ENCODE data around the gene ETFB. TPM values are rescaled to one million over a fixed set of nuclear protein-coding genes. Genes with fewer than 3 reads are reported as not detected.

ETFB gene
- total and polyA plus RNA-seq, 2 donors from 2014 or later, result 76.8 to 620 TPM

GRCh38 chr19:51331716-51332115 is 34.5 kb downstream of the ETFB start:
- intact Hi-C loops (cut with DNase I), result no loop called here
- TF ChIP-seq CTCF (IDR thresholded peaks at IDR 0.05; ENCODE audit: borderline replicate concordance, extremely low read depth, insufficient read depth), result no peak
- Histone ChIP-seq H3K27ac (ENCODE audit: low read depth in 2 of 2, low read length in 2 of 2) (no peak overlapping the region), H3K27me3 (ENCODE audit: control insufficient read depth, insufficient read depth, low read length) (peaks cover 2% of the 10 kb centered on the region), H3K4me3 (ENCODE audit: low read length in 3 of 3) (no peak overlapping the region), H3K4me1 (ENCODE audit: control insufficient read depth in 2 of 3, insufficient read depth in 2 of 3, low read depth in 1 of 3, low read length in 3 of 3) (no peaks in the 10 kb centered on the region), H3K9me3 (ENCODE audit: control insufficient read depth in 2 of 3, insufficient read depth in 1 of 3, low read length in 3 of 3) (no peaks in the 10 kb centered on the region), H3K36me3 (ENCODE audit: control insufficient read depth in 2 of 3, insufficient read depth in 3 of 3, low read length in 3 of 3) (no peaks in the 10 kb centered on the region), H3K9ac (ENCODE audit: low read length in 3 of 3) (no peak overlapping the region)
- DNase-seq (no peak), FAIRE-seq (no peak)

- Histone ChIP-seq H3K9me3 (ENCODE audit: control insufficient read depth in 2 of 3, insufficient read depth in 1 of 3, low read length in 3 of 3) (no peaks in the 10 kb centered on the region), H3K9ac (ENCODE audit: low read length in 3 of 3) (no peak overlapping the region), H3K27ac (ENCODE audit: low read depth in 2 of 2, low read length in 2 of 2) (no peak overlapping the region), H3K36me3 (ENCODE audit: control insufficient read depth in 2 of 3, insufficient read depth in 3 of 3, low read length in 3 of 3) (no peaks in the 10 kb centered on the region), H3K4me1 (ENCODE audit: control insufficient read depth in 2 of 3, insufficient read depth in 2 of 3, low read depth in 1 of 3, low read length in 3 of 3) (no peaks in the 10 kb centered on the region), H3K4me3 (ENCODE audit: low read length in 3 of 3) (no peak overlapping the region), H3K27me3 (ENCODE audit: control insufficient read depth, insufficient read depth, low read length) (peaks cover 2% of the 10 kb centered on the region)
- intact Hi-C loops (cut with DNase I), result no loop called here
- no peak for FAIRE-seq
- no peak for TF ChIP-seq CTCF (IDR thresholded peaks at IDR 0.05; ENCODE audit: borderline replicate concordance, extremely low read depth, insufficient read depth)
- no peak for DNase-seq
Measured at GRCh38 chr19:51331193-51331592, 35.0 kb downstream of the ETFB start.

- TF ChIP-seq CTCF (IDR thresholded peaks at IDR 0.05; ENCODE audit: borderline replicate concordance, extremely low read depth, insufficient read depth), result no peak
- H3K36me3 ChIP-seq (ENCODE audit: control insufficient read depth in 2 of 3, insufficient read depth in 3 of 3, low read length in 3 of 3), result no peaks in the 10 kb centered on the region
- no peaks in the 10 kb centered on the region for H3K9me3 ChIP-seq (ENCODE audit: control insufficient read depth in 2 of 3, insufficient read depth in 1 of 3, low read length in 3 of 3)
- intact Hi-C loops (cut with DNase I), result no loop called here
- FAIRE-seq (no peak), DNase-seq (no peak)
- H3K27me3 ChIP-seq (ENCODE audit: control insufficient read depth, insufficient read depth, low read length), result peaks cover 2% of the 10 kb centered on the region
- H3K4me3 ChIP-seq (ENCODE audit: low read length in 3 of 3), result no peak overlapping the region
- H3K9ac ChIP-seq (ENCODE audit: low read length in 3 of 3), result no peak overlapping the region
- H3K27ac ChIP-seq (ENCODE audit: low read depth in 2 of 2, low read length in 2 of 2), result no peak overlapping the region
- no peaks in the 10 kb centered on the region for H3K4me1 ChIP-seq (ENCODE audit: control insufficient read depth in 2 of 3, insufficient read depth in 2 of 3, low read depth in 1 of 3, low read length in 3 of 3)
Measured at GRCh38 chr19:51330366-51330765, 35.8 kb downstream of the ETFB start.

GRCh38 chr19:51329411-51329810 is 36.8 kb downstream of the ETFB start:
- H3K27ac ChIP-seq (ENCODE audit: low read depth in 2 of 2, low read length in 2 of 2), result no peak overlapping the region
- peaks cover 2% of the 10 kb centered on the region for H3K27me3 ChIP-seq (ENCODE audit: control insufficient read depth, insufficient read depth, low read length)
- H3K4me3 ChIP-seq (ENCODE audit: low read length in 3 of 3), result no peak overlapping the region
- H3K36me3 ChIP-seq (ENCODE audit: control insufficient read depth in 2 of 3, insufficient read depth in 3 of 3, low read length in 3 of 3), result no peaks in the 10 kb centered on the region
- no peak overlapping the region for H3K9ac ChIP-seq (ENCODE audit: low read length in 3 of 3)
- no peaks in the 10 kb centered on the region for H3K4me1 ChIP-seq (ENCODE audit: control insufficient read depth in 2 of 3, insufficient read depth in 2 of 3, low read depth in 1 of 3, low read length in 3 of 3)
- no peaks in the 10 kb centered on the region for H3K9me3 ChIP-seq (ENCODE audit: control insufficient read depth in 2 of 3, insufficient read depth in 1 of 3, low read length in 3 of 3)
- FAIRE-seq, result no peak
- DNase-seq, result no peak
- no peak for TF ChIP-seq CTCF (IDR thresholded peaks at IDR 0.05; ENCODE audit: borderline replicate concordance, extremely low read depth, insufficient read depth)
- intact Hi-C loops (cut with DNase I), result no loop called here
